Adrenal gland (tissue), 12 donors: ENCODE results near the gene ANXA6. TPM values are rescaled to one million over a fixed set of nuclear protein-coding genes. Genes with fewer than 3 reads are reported as not detected.

Experiments
- DNase-seq, 7 donors: peaks; one replicate each; pipeline ENCODE4 v3.0.0-alpha.2; 2019 to 2020
- H3K27ac ChIP-seq, 5 donors: fragments of 200-600 bp; sonication (generic) in 4 of 5; 1 replicate in 3 of 5; 2 replicates in 2 of 5; pipeline versions ENCODE4 v1.5.1 to v1.8.0; 2016 to 2020; ENCODE audit warnings: mild to moderate bottlenecking in 1 of 5
- H3K27me3 ChIP-seq: fragments of 200-600 bp; 2 replicates; pipeline ENCODE4 v1.8.0; 2021
- H3K36me3 ChIP-seq, 2 donors: fragments of 200-600 bp; replicated peaks in 1 of 2; 1 replicate in 1 of 2; 2 replicates in 1 of 2; pipeline versions ENCODE4 v1.5.1 to v1.8.0; 2018 to 2022
- H3K4me1 ChIP-seq, 2 donors: fragments of 200-600 bp; replicated peaks in 1 of 2; 1 replicate in 1 of 2; 2 replicates in 1 of 2; pipeline versions ENCODE4 v1.5.1 to v1.8.0; 2018 to 2021
- H3K4me3 ChIP-seq, 4 donors: fragments of 200-600 bp; sonication (generic) in 3 of 4; one replicate each; pipeline ENCODE4 v1.5.1; 2016 to 2018
- H3K9me3 ChIP-seq, 3 donors: fragments of 200-600 bp; sonication (generic) in 1 of 3; replicated peaks in 1 of 3; 1 replicate in 2 of 3; 2 replicates in 1 of 3; pipeline versions ENCODE4 v1.5.1 to v1.8.0; 2016 to 2021
- CTCF ChIP-seq, 6 experiments: fragments of 450-650 bp in 4 of 6; fragments of 200-600 bp in 2 of 6; sonication (generic) in 1 of 6; IDR thresholded peaks; 1 replicate in 5 of 6; 2 replicates in 1 of 6; pipeline versions ENCODE4 v1.5.1 to v1.8.0; 2016 to 2021; ENCODE audit warnings: antibody characterized with exemption in 6 of 6, mild to moderate bottlenecking in 2 of 6, moderate library complexity in 1 of 6
- POLR2A ChIP-seq, 2 donors: fragments of 450-650 bp; IDR thresholded peaks; one replicate each; pipeline ENCODE4 v1.6.1; 2017; ENCODE audit warnings: antibody characterized with exemption in 2 of 2, mild to moderate bottlenecking in 2 of 2, moderate library complexity in 1 of 2
- WGBS, 4 donors: extraction: QIAGEN DNeasy Blood & Tissue Kit in 2 of 4; methylation state at CpG; one replicate each; pipeline versions ENCODE4 v1.1.5 to v1.1.7; 2013 to 2017; 5-methylcytosine and 5-hydroxymethylcytosine counted together
- intact Hi-C, 2 donors: fragments of 100-400 bp; cut with DNase I; formaldehyde crosslinking; loops; one replicate each; pipeline versions ENCODE4 v1.14.1 to v1.15.0; 2022 to 2023
- polyA plus RNA-seq, 3 donors: library from polyadenylated mRNA; stranded (reverse); fragments of 200-250 nt in 2 of 3; fragments of 350-450 nt in 1 of 3; fragmentation: Illumina TruSeq in 1 of 3; extraction: RNeasy Lipid Tissue Mini Kit (QIAGEN cat#74804) in 1 of 3; gene quantifications; one replicate each; pipeline ENCODE4 v1.2.3, GENCODE V29; 2013 to 2014
- total RNA-seq, 9 donors: library from RNA; depleted of rRNA in 4 of 9; stranded (reverse); fragments of >200 nt in 4 of 9; fragments of 120-200 nt in 1 of 9; fragmentation: NEBNext Ultra II Directional in 1 of 9; extraction: Animal tissue kit (Norgen Biotek cat#: 25700) in 1 of 9; gene quantifications; one replicate each; pipeline versions ENCODE4 v1.1.0 to v1.2.4, GENCODE V29; 2013 to 2023
- donor health status: healthy with polysubstance abuse.
- donor health status: Bipolar disorder and iron deficiency.
- donor health status: DM: yes; HTN: yes; CAD: no.
- donor health status: DM: no; HTN: no; CAD: no.
- donor health status: DM: no; HTN: no; CAD: no.
- donor health status: DM: yes; HTN: yes; CAD: no.

The ANXA6 gene
- total and polyA plus RNA-seq, 12 donors = 115 to 382 (median 212) TPM

DNA sequence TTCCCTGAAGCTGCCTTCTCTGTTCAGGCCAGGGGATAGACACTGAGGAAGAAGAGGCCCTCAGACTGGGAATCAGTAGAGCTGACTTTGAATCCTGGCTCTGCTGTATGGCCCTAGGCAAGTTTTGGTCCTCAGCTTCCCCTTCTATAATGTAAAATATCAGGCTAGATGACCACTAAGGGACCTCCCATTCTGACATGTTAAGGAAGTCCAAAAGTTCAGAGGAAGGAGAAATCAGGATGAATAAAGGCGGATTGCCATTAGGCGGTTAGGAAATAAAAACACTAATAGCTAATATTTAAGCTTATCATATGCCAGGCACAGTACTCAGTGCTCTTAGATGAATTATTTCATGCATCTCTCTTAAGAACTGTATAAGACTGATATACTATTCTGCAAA lies 67.9 kb downstream of the ANXA6 start:
- Histone ChIP-seq H3K27ac (no peak overlapping the region), H3K9me3 (no peaks in the 10 kb centered on the region), H3K36me3 (no peaks in the 10 kb centered on the region), H3K4me1 (peaks cover 17 to 36% of the 10 kb centered on the region in 2 donors), H3K4me3 (no peak overlapping the region), H3K27me3 (no peaks in the 10 kb centered on the region)
- DNase-seq = no peak
- intact Hi-C loops = no loop called here
- WGBS, 4 donors = 50 to 70% (median 69%) methylated on average over 2 of the region's 2 CpGs
- TF ChIP-seq CTCF (IDR thresholded peaks at IDR 0.05) = no peak
- no peak for TF ChIP-seq POLR2A (IDR thresholded peaks at IDR 0.05)

- TF ChIP-seq POLR2A (IDR thresholded peaks at IDR 0.05) = no peak
- TF ChIP-seq CTCF (IDR thresholded peaks at IDR 0.05) = no peak
- Histone ChIP-seq H3K9me3 (no peaks in the 10 kb centered on the region), H3K36me3 (no peaks in the 10 kb centered on the region), H3K4me1 (peaks cover 9 to 29% of the 10 kb centered on the region in 2 donors), H3K4me3 (no peak overlapping the region), H3K27me3 (no peaks in the 10 kb centered on the region), H3K27ac (no peak overlapping the region)
- DNase-seq = no peak
- 72 to 79% (median 75%) methylated on average over 3 to 4 of the region's 4 CpGs for WGBS, 4 donors
- intact Hi-C loops = no loop called here
Observed at GRCh38 chr5:151088986-151089385, 68.6 kb downstream of the ANXA6 start.

GRCh38 chr5:151087486-151087885 lies 70.1 kb downstream of the ANXA6 start:
- no peak for DNase-seq
- WGBS, 4 donors = 94 to 96% (median 96%) methylated on average over 5 to 7 of the region's 7 CpGs
- no peaks in the 10 kb centered on the region for H3K36me3 ChIP-seq

GRCh38 chr5:151086905-151087360 lies 70.6 kb downstream of the ANXA6 start:
- 74 to 87% (median 81%) methylated on average over 2 to 10 of the region's 10 CpGs for WGBS, 4 donors
- no peak overlapping the region for H3K27ac ChIP-seq

More at GRCh38 chr5:151087486-151087885, 70.1 kb downstream of the ANXA6 start:
- intact Hi-C loops = no loop called here
- H3K4me1 ChIP-seq = peaks cover 0 to 16% of the 10 kb centered on the region in 2 donors
- H3K4me3 ChIP-seq = no peak overlapping the region
- TF ChIP-seq CTCF (IDR thresholded peaks at IDR 0.05) (no peak), POLR2A (IDR thresholded peaks at IDR 0.05) (no peak)
- H3K9me3 ChIP-seq = no peaks in the 10 kb centered on the region
- no peak overlapping the region for H3K27ac ChIP-seq
- H3K27me3 ChIP-seq = no peaks in the 10 kb centered on the region

More at GRCh38 chr5:151086905-151087360, 70.6 kb downstream of the ANXA6 start:
- intact Hi-C loops = no loop called here
- H3K27me3 ChIP-seq = no peaks in the 10 kb centered on the region
- no peak overlapping the region for H3K4me3 ChIP-seq
- no peaks in the 10 kb centered on the region for H3K36me3 ChIP-seq
- DNase-seq = no peak
- H3K9me3 ChIP-seq = no peaks in the 10 kb centered on the region
- no peak for TF ChIP-seq POLR2A (IDR thresholded peaks at IDR 0.05)
- TF ChIP-seq CTCF (IDR thresholded peaks at IDR 0.05) = no peak
- peaks cover under 1 to 21% of the 10 kb centered on the region in 2 donors for H3K4me1 ChIP-seq
